ENCODE measurements around the gene DNAJC12.
"Not testable (repeated sequence)": the region's sequence is repeated elsewhere in the genome, so short reads cannot be mapped to it uniquely, and the experiment has no call there.

DNAJC12 gene

DNA sequence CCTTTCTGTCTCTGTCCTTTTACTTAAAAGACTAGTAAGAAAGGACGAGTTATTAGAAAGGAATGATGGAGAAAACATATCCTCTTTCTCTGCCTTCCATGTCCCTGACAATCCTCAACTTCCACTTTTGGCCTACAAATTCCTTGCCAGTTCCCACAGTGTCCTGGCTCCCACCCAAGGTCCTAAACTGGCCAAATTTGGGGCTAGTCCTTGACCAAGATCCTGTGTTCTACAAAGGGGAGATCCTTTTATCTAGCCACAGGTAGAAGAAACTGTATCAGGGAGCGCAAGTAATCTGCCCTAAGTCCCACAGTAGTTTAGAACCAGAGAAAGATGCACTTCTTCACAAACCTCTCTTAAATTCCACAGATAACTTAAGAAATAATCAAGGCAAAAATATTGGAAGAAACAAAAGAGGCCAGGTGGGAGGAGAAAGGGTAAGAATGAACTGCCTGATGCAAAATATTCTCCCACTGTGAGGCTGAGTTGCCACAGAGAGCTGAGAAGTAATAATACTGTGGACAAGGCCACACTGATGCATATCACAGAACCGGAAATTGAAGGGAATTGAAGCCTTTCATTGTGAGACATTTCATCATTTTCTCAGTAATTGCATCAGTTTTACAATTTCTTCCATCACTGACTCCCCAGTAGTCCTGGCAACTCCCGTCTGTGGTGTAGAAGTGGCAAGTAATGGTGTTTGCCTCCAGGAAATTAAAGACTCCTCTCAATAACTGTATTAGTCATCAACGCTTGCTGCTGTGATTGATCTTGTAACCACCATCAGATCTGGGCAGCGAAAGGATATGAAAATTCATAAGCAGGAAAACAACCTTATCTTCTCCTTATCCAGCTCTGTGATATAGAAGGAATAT, 47.2 kb downstream of the DNAJC12 start:
- peak; percentile 10 for DNase-seq

DNA sequence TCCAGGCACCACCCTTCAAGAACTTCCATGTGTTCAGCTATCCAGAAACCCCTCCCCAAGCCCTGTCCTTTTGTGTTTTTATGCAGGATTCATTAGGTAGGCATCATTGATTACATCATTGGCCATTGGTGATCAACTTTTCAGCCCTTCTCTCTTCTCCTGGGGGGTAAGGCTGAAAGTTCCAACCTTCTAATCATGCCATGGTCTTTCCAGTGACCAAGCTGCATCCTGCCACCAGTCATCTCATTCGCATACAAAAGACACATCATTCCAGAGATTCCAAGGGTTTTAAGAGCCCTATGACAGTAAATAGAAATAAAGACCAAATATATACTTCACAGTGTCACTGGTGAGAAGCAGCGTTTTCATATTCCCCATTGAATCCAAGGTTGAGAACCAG, 48.2 kb downstream of the DNAJC12 start:
- no peak for DNase-seq

DNA sequence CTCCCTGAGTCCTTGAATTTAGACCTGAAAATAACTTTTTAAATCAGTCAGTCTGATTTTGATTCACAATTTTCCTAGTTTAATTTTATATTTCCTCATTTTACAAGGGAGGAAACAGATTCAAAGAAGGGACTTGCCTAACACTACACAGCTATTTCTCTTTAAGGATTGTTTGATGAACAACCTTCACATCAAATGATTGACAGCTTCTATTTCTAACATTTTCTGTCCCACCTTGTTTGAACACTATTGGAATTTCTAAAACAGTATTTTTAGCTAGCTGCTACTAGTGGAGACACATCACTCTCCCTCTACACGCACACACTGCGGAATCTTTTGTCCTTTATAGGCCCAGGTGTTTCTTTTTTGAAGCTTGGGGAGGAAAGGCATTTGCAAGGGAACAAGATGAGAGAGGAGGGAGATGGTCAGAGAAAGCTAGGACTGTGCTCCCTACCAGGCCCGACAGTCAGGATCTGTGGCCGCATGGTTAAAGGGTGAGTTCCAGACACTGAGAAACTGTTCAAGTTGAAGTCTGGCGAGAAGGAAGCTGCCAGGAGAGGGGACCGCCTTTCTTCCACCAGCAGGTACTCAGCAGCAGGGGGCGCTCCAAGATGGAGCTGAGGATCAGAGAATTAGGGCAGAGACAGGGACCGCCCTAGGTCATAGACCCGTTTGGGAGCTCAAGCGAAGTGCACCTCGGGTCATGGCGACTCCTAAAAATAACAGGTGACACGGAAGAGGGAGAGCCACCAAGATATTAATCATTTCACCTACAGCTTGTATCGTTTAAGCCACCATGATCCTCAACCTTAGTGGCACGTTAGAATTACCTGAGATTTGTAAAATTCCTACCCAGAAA, 49.7 kb downstream of the DNAJC12 start:
- DNase-seq, result peak; percentile 66

DNA sequence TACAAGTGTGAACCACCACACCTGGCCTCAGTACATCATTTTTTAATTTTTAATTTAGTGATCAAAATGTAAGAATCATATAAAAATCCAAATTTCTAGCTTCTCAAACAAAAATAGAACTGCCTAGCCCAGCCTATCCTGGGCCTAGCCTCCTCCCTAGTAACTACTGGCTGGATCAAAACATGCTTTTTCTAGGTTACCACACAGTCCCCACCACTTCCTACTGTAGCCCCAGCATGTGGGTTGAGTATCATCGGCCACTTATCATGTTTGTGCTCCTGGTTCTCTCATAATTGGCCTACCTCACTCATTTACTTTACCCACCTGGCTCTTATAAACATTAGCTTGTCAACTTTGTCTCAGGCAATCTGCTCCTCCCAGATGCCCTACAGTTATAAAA, 52.9 kb downstream of the DNAJC12 start:
- peak; percentile 15 for DNase-seq

DNA sequence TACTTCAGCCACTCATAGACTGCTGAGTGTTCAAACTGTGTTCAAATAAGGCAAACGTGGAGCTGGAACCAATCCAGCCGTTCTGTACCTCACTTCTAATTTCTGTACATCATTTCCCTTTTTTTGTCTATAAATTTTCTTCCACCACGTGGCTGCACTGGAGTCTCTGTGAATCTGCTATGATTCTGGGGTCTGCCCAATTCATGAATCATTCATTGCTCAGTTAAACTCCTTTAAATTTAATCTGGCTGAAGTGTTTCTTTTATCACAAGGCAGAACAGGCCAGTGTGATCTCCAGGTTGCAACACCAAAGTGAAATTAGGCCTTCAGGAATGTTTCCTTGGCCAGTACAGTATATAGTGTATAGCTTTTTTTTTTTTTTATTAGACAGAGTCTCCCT, 53.5 kb downstream of the DNAJC12 start:
- no peak for DNase-seq

DNA sequence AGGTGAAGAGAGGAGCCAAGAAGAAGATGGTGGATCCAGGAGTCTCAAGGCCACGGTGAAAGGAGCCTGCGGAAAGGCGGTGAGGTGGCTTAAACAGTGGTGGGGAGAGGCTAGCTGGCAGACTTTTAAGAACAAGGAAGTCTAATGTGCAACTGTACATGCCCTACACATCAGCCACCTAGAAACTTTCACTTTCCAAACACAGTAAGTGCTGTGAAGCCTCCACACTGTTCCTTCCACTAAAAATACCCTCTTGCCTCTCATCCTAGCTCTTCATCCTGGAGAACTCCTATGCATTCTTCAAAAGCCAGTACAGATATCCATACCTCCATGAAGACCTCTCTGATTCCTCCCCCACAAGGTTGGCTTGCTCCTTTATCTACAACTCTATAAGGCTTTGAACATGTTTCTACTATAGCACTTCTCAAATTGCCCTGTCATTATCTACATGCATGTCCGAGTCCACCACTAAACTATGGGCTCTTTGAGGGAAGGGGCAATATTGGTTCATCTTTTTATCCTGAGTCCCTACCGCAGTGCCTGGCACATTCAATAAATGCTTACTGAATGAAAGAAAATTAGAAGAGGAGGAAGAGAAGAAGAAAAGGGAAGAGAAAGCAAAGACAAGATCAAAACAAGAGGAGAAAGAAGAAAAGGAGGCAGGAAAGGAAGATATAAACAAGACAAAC, 54.2 kb downstream of the DNAJC12 start:
- no peak for DNase-seq

DNA sequence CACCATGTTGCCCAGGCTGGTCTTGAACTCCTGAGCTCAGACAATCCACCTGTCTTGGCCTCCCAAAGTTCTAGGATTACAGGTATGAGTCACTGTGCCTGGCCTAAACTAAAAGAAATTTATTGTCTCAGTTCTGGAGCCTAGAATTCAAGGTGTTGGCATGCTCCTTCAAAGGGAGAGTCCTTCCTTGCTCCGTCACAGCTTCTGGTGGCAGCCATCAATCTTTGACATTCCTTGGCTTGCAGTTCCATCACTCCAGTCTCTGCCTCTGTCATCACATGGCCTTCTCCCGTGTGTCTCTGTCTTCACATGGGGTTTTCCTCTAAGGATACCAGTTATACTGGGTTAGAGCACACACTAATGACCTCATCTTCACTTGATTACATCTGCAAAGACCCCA, 55.5 kb downstream of the DNAJC12 start:
- DNase-seq, result no peak

DNA sequence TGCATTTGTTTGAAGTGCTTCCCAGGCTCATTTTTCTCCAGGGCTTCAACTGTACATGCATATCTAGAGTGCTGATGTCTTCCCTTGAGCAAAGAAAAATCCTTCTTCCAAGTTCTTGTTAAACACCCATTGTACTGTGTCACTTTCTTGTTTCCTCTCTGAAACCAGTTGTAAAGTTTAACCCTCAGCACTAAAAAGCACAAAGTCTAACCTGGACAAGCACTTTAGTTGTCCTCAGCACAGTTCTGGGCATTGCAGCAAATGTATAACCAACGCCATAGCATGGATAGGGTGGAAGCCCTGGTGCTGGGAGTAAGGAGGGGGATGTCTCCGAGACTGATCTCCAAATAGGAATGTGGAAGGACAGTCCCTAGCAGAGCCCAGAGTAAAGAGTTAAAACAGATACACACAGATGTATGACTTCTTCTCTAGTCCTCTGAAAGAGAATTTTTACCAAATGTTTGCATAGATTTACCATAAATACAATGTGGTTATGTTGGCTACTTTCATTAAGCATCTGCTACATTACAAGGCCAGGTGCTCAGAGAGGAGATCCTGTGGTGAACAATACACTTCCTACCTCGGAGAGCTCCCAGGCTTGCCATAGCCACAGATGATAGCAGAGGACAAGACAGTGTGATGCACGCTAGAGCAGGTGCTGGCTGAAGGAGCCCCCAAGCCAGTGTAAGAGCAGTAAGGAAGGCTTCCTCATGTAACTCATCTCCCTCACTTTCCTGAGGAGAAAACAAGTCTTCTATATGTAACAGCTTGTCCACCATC, 57.0 kb downstream of the DNAJC12 start:
- no peak for DNase-seq

DNA sequence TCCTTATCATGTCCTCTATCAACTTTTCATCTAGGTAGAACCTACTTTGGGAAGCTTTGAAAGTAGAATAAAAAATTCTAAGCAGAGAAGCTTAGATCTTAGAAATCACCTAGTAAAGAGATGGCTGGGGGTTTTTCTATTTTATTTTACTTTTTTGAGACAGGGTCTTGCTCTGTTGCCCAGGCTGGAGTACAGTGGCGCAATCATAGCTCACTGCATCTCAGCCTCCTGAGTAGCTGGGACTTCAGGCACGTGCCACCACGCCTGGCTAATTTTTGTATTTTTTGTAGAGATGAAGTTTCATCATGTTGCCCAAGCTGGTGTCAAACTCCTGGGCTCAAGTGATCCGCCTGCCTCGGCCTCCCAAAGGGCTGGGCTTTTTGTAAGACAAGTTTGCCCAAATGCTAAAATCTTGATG, 57.8 kb downstream of the DNAJC12 start:
- DNase-seq, result not testable (repeated sequence)

DNA sequence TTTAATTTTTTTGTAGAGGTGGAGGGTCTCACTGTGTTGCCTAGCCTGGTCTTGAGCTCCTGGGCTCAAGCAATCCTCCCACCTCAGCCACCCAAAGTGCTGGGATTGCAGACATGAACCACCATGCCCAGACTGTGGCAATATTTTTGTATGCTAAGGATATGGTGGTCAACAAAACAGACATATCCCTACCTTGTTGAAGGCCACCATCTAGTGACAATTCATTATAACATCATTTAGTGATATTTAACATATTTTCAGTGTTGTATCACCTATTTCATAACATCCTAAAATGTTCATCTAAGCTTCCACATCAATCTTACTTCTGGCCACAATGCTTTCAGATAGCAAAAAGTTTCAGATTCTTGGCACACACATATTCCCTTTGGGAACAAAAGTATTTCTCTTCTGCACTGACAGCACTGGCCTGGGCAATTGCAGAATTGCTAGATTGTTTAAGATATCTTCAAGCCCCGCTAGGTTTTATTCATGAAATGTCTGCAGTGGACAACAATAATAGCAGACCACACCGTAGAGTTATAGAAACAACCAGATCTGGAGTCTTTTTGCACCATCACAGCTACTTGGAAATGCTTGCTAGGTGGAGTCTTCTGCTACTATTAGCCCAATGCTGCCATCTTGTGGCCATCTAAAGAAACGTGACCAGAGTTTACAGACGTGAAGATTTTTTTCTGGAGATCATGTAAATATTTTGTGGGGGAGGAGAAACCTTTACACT, 58.4 kb downstream of the DNAJC12 start:
- peak; percentile 17 for DNase-seq

DNA sequence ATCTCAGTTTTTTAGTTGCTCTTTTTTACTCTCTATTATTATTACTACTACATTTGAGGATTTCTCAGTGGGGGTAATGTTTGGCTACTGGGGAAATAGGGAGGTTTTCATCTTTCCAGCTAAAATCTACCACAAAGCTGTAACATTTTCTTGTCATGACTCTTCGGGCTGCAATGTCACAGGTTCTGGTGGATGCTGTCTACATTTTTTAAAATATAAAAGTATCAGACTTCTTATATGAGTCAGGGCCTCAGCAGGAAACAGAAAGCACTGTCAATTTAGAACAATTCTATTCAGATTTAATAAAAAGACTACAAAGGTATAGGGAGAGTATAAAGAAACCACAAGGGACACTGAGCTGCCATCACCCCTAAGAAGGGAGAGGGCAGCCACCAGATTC, 61.6 kb downstream of the DNAJC12 start:
- no peak for DNase-seq

DNA sequence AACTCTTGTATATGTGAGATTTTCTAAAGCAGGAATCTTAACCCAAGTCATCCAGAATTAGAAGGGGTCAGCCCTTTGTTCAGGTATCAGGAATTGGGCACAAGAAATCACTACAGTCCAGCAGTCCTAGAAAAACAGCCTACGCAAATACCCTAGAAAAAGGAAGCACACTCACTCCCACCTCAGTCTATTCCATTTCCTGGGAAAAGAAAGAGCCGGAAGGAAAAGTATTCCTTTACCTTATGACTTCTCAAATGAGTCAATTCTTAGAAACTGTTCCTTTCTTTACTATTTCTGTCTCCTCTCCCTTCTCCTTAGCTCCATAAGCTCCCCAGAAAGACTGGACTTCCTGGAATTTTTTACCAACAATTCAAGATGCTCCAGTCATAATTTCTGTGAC, 62.7 kb downstream of the DNAJC12 start:
- no peak for DNase-seq

DNA sequence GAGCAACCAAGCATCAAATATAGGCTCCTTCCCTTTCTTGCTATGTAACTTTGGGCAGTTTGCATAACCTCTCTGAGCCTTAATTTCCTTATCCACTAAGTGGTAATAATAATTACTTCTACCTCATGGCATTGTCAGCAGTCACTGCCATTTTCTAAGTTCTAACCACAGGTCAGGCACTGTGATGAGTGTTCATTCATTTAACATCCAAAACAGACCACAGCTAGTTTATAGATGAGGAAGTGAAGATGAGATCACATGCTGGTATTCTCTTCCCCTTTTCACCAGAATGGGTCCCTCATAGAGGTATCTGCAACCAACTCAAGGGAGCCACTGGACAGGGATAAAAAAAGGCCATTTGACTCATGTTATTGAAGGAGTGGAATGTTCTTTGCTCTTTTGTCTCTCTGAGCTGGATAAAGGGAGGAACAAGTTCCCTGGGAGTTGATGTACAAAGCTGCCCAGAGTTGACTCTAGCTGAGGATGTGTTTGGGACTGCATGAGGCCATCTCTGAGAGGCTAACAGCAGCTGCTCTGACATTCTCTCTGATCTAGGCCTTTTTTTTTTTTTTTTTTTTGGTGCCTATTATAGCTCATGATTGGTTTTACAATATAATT, 65.0 kb downstream of the DNAJC12 start:
- DNase-seq, result no peak

DNA sequence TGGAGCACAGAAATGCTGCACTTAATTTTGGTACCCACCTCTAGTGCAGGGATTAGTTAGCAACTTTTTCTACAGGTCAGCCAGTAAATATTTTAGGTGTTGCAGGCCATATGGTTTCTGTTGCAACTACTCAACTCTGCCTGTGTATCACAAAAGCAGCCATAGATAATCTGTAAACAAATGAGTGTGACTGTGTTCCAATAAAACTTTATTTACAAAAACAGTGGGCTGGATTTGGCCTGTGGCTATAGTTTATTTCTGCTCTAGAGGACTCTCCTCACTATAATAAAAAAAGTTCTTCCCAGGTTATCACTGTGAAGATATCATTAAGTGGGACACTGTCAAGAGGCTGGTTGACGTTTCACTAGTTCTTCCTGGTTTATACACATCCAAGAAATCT, 65.8 kb downstream of the DNAJC12 start:
- no peak for DNase-seq

DNA sequence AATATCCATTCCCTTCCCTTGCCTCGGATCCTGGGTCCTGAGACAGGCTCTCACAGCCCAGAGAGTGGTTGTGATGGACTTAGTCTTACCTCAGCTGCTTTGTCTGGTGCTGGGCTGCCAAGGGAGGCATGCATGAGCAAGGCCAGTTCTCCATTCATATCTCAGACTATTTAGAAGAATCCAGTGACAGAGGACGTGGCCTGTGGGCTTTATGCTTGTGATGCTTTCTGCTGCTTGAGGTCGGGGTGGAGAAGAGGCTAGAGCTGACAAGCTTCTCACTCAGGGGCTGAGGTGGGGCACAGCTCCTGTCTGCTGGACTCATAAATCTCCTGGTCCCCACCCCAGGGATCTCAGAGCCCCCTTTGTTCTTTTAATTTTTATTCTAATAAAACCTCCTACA, 66.8 kb downstream of the DNAJC12 start:
- DNase-seq, result no peak

DNA sequence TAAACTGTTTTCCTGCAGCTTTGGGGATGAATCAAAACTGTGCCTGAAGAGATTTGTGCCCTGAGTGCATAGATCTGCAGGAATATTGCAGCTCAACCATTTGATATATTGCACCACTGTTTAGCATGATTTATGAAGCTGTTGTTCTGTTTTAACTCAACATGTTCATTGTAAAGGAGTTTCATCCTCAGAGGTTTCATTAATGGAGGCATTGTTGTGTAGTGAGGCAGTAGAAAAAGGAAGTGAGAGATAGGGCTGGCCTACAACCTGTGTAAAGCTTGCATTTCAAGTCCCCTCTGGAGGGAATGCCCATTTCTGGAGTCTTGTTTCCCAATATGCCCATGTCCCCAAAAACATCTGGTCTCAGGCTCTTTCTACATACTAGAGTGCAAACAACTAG, 67.5 kb downstream of the DNAJC12 start:
- no peak for DNase-seq

DNA sequence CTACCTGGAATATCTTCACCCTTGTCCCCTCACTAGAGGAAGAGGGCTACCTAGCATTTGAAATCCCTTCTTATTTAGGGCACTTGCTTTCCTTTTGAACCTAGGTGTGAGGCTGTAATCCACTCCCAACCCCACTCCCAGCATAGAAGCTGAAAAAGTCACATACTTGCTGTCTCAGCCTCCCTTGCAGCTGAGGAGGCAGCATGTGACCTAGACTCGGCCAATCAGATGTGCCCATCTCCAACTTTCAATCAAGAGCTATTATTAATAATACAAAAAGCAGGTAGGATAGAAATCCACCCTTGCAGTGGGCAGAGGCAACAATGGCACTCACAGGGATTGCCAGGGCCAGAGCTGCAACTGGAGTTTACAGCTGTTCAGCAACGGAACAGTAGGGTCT, 70.7 kb downstream of the DNAJC12 start:
- DNase-seq, result no peak

DNA sequence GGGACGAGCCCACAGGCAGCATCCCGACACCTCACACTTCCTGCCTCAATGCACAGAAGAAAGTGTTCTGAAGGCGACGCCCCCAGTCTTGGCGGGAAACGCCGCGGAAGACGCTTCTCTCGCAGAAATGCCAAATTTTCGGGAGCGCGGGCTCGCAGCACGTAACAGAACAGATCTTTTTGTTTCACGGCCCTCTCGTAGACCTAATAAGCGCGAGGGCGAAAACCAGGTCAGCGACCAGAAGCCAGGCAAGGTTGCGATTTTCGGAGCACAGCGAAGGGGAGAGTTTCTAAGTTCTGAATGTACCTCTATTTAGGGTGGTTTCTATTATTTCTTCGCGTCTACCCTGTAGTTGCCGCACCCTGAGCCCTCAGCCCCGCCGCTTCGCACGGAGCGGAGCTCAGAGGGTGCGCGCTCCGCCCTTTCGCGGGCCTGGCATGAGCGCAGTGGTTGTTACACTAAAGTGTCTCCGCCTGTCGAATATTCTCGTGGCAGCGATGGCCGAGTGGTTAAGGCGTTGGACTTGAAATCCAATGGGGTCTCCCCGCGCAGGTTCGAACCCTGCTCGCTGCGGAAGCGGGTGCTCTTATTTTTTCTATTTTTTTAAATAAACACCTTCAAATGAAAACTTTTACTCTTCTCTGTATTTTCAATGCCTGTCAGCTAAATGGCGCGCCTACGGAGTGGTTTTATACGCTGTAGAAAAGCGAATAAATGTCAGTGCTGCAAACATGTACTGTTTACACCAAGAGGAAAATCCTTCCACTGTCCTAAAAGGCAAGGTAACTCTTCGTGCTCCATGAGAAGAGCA, 73.8 kb downstream of the DNAJC12 start:
- DNase-seq, result peak; percentile 77

DNA sequence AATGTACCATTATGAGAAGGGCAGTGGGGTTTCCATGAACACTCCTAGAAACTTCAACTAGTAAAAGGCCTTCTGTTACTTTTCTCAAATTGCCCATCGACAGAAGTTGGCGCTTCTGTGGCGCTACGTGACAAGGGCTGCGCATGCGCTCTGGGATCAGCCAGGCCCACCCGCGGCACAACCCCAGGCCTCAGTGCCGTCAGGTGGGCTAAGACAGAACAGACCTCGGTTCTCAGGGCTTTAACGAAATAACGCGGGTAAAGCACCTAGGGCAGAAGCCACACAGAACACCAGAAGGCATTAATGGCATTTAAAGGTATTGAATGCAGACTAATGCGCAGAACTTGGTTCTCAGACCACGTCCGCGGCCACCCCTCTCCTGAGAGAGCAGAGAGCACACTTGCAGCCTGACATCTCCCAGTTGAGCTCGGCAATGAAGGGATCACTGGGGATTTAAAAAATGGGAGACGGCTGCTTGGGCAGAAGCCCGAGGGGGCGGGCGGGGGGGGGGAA, 74.4 kb downstream of the DNAJC12 start:
- DNase-seq, result no peak

DNA sequence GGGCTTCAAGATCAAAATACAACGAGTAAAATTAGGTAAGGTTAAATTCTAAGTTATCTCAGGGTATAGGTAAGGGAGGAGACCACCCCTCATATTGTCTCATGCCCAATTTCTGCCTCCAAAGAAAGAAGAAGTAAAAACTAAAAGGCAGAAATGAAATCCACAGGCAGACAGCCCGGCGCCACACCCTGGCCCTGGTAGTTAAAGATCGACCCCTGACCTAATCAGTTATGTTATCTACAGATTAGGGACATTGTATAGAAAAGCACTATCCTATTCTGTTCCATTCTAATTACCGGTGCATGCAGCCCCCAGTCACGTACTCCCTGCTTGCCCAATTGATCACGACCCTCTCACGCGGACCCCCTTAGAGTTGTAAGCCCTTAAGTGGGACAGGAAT, 75.4 kb downstream of the DNAJC12 start:
- DNase-seq, result not testable (repeated sequence)

All from NK-92 treated with Interleukin-12 subunit alpha and Interleukin-12 subunit beta, amount 100 ng/mL, for 24 hours (cell line).